T-cell (primary cell): ENCODE measurements around the gene GRK6. TPM values are rescaled to one million over a fixed set of nuclear protein-coding genes. Genes with fewer than 3 reads are reported as not detected.

Experiments
- ATAC-seq, 4 experiments: fragments of 200-7000 bp in 3 of 4; fragments of 150-1000 bp in 1 of 4; cut with Tn5 transposase; replicated peaks in 1 of 4; 1 replicate in 3 of 4; 2 replicates in 1 of 4; pipeline ENCODE4 v1.10.0; 2021; ENCODE audit warnings: moderate library complexity in 3 of 4, mild to moderate bottlenecking in 2 of 4, moderate number of reproducible peaks in 1 of 4
- CTCF ChIA-PET, 2 donors: fragments of 300-600 bp; sonication (Branson Sonifier 250); formaldehyde crosslinking; loops; one replicate each; lab custom pipeline; 2022; ENCODE audit warnings: antibody characterized with exemption in 2 of 2; lab: Charles Lee
- POLR2A ChIA-PET, 2 donors: fragments of 300-600 bp; sonication (Branson Sonifier 250); formaldehyde crosslinking; loops; one replicate each; lab custom pipeline; 2022; ENCODE audit warnings: antibody characterized with exemption in 2 of 2; lab: Charles Lee
- DNase-seq, 35 experiments: peaks; one replicate each; pipeline versions ENCODE4 v3.0.0 to v3.0.0-alpha.2; 2013 to 2023
- H3K27ac ChIP-seq: one replicate; pipeline ENCODE4 v1.5.1; 2013; ENCODE audit warnings: low read length
- H3K27me3 ChIP-seq, 2 experiments: replicated peaks in 1 of 2; 1 replicate in 1 of 2; 2 replicates in 1 of 2; pipeline versions ENCODE4 v1.6.1 to v1.7.0; 2013; ENCODE audit warnings: low read length in 1 of 2, mixed read lengths in 1 of 2; ENCODE audit not compliant: control insufficient read depth in 2 of 2, insufficient read depth in 2 of 2; ENCODE audit errors: extremely low read depth in 1 of 2
- H3K36me3 ChIP-seq, 2 donors: 1 replicate in 1 of 2; 2 replicates in 1 of 2; pipeline versions ENCODE4 v1.6.1 to v1.7.0; 2013; ENCODE audit warnings: low read length in 1 of 2; ENCODE audit not compliant: control insufficient read depth in 2 of 2, insufficient read depth in 1 of 2; ENCODE audit errors: extremely low read depth in 1 of 2
- H3K4me1 ChIP-seq, 2 experiments: 1 replicate in 1 of 2; 2 replicates in 1 of 2; pipeline versions ENCODE4 v1.6.1 to v1.7.0; 2013; ENCODE audit warnings: low read length in 2 of 2, mixed read lengths in 1 of 2; ENCODE audit not compliant: insufficient read depth in 2 of 2, control insufficient read depth in 1 of 2; ENCODE audit errors: extremely low read depth in 1 of 2
- H3K4me3 ChIP-seq, 2 donors: 1 replicate in 1 of 2; 2 replicates in 1 of 2; pipeline versions ENCODE4 v1.5.1 to v1.7.0; 2013; ENCODE audit warnings: mild to moderate bottlenecking in 2 of 2, low read length in 1 of 2, moderate library complexity in 1 of 2; ENCODE audit not compliant: control insufficient read depth in 1 of 2; ENCODE audit errors: extremely low read depth in 1 of 2
- H3K9me3 ChIP-seq: 2 replicates; pipeline ENCODE4 v1.7.0; 2013
- H3K27ac Mint-ChIP-seq, 2 donors: one replicate each; pipeline ENCODE4 v1.8.0; 2020 to 2021; ENCODE audit warnings: mild to moderate bottlenecking in 2 of 2, mixed read lengths in 2 of 2
- H3K27me3 Mint-ChIP-seq, 2 donors: one replicate each; pipeline ENCODE4 v1.8.0; 2021 to 2022; ENCODE audit warnings: mixed read lengths in 2 of 2
- H3K36me3 Mint-ChIP-seq: one replicate; pipeline ENCODE4 v1.8.0; 2021; ENCODE audit warnings: mixed read lengths
- H3K4me1 Mint-ChIP-seq, 3 donors: one replicate each; pipeline ENCODE4 v1.8.0; 2020 to 2022; ENCODE audit warnings: mixed read lengths in 3 of 3, mild to moderate bottlenecking in 1 of 3
- H3K4me3 Mint-ChIP-seq, 3 donors: one replicate each; pipeline ENCODE4 v1.8.0; 2020 to 2022; ENCODE audit warnings: mild to moderate bottlenecking in 3 of 3, mixed read lengths in 3 of 3, moderate library complexity in 3 of 3
- H3K9me3 Mint-ChIP-seq, 3 donors: one replicate each; pipeline ENCODE4 v1.8.0; 2020 to 2022; ENCODE audit warnings: mixed read lengths in 3 of 3
- WGBS: methylation state at CpG from one replicate; pipeline ENCODE4 v1.1.5; 2013; ENCODE audit warnings: missing lambda C conversion rate; ENCODE audit not compliant: insufficient coverage; 5-methylcytosine and 5-hydroxymethylcytosine counted together
- total RNA-seq, 35 experiments: library from RNA in 6 of 35; stranded (reverse) in 6 of 35; fragments of 120-200 nt in 1 of 35; gene quantifications; one replicate each; pipeline versions ENCODE4 v1.2.1 to v1.2.4 and lab custom pipeline; 2013 to 2026

The GRK6 gene
- total RNA-seq, 5 donors from 2014 or later (not counting 1 experiment from before 2014, with no cell fraction given): 196 to 226 (median 216) TPM

GRCh38 chr5:177389241-177390169, 37.0 kb upstream of the GRK6 start:
- CTCF ChIA-PET: interaction anchor here (0.6 to 3.6 kb wide), 28 partner anchors 11 to 419 kb away, joined by 3 to 100 read pairs (median 6); partner anchors contain the start of genes GRK6 (in 1 of the 2), PDLIM7 (in 1 of the 2) and PRR7 (in 1 of the 2)
- peaks cover 19 to 64% of the 10 kb centered on the region in 2 experiments for H3K4me1 ChIP-seq
- 26% methylated on average over 13 of the region's 21 CpGs for WGBS
- H3K4me3 Mint-ChIP-seq: peak overlapping the region; percentile 31 to 58 (median 48)
- DNase-seq (peak; percentile 5 to 85 (median 48)), ATAC-seq (peak; percentile 63 to 77 (median 72))
- no peaks in the 10 kb centered on the region for H3K9me3 ChIP-seq
- H3K4me3 ChIP-seq: peak overlapping the region in 1 of 2 donors; percentile 11
- H3K36me3 Mint-ChIP-seq: no peaks in the 10 kb centered on the region
- peak overlapping the region; percentile 89 to 91 for H3K27ac Mint-ChIP-seq
- POLR2A ChIA-PET: interaction anchor here in 1 of 2 donors (0.5 to 2.0 kb wide), 4 partner anchors 33 to 66 kb away, joined by 5 to 15 read pairs (median 6); partner anchors contain the start of gene GRK6
- H3K27me3 Mint-ChIP-seq: no peaks in the 10 kb centered on the region
- no peaks in the 10 kb centered on the region for H3K27me3 ChIP-seq
- no peaks in the 10 kb centered on the region for H3K9me3 Mint-ChIP-seq
- no peaks in the 10 kb centered on the region for H3K36me3 ChIP-seq
- peak overlapping the region; percentile 89 for H3K27ac ChIP-seq
- peaks cover 40 to 45% (median 43%) of the 10 kb centered on the region in 3 donors for H3K4me1 Mint-ChIP-seq

DNA sequence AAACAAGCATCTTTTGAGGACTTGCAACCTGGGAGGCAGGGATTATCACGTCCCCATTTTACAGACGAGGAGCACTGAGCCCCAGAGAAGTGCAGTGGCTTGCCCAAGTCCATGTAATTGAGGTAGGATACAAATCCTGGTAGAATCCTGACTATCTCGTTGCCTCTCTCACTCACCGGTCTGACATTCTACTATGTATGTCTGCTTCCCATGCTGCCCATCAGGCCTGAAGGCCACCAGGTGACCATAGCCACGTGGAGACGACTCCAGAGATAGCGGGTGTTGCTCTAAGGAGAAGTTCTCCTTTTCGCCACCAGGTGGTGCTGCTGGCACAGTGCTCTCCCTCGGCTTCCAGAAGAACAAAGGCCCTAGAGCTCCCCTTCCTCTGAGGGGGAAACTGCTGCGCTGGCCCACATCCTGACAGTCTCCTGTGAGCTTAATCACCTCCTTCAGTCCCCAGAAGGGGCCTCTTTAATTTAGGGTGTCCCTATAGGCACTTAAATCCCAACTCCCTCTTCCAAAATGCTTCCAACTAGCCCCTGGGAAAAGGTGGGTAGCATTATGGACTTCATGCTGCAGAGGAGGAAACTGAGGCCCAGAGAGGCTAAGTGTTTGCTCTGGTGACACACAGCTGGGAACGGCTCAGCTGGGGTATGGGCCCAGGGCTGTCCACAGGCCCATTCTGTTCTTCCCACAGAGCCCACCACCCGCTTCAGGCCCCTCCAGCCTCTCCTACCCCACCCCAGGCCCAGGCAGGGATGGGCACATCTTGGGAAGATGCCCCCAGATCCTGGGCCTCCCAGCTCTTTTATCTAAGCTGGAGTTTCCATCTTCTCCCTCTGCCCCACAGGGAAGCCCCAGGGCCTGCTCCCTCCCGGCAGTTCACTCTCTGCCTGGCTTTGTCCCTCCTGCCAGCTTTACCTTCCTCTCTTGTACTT, 35.8 kb upstream of the GRK6 start:
- peaks cover 19 to 54% of the 10 kb centered on the region in 2 experiments for H3K4me1 ChIP-seq
- Mint-ChIP-seq H3K27me3 (no peaks in the 10 kb centered on the region), H3K9me3 (no peaks in the 10 kb centered on the region), H3K4me3 (peak overlapping the region; percentile 25 to 58 (median 46)), H3K36me3 (no peaks in the 10 kb centered on the region), H3K4me1 (peaks cover 37 to 40% (median 38%) of the 10 kb centered on the region in 3 donors), H3K27ac (peak overlapping the region; percentile 89 to 91)
- no peaks in the 10 kb centered on the region for H3K36me3 ChIP-seq
- H3K27ac ChIP-seq: peak overlapping the region; percentile 89
- no peaks in the 10 kb centered on the region for H3K27me3 ChIP-seq
- no peak overlapping the region for H3K4me3 ChIP-seq
- CTCF ChIA-PET: interaction anchor here (0.6 to 3.6 kb wide), 38 partner anchors 11 to 255 kb away, joined by 3 to 100 read pairs (median 4); partner anchors contain the start of genes GRK6 (in 1 of the 2), LMAN2 (in 1 of the 2), PDLIM7 (in 1 of the 2) and PRELID1 (in 1 of the 2)
- DNase-seq (peak; percentile 77 to 96 (median 84)), ATAC-seq (peak; percentile 74 to 85 (median 80))
- POLR2A ChIA-PET: interaction anchor here (0.6 to 2.0 kb wide), 6 partner anchors 18 to 81 kb away, joined by 3 to 5 read pairs (median 3); partner anchors contain the start of gene PRR7 (in 1 of the 2)
- 50% methylated on average over 4 of the region's 13 CpGs for WGBS
- H3K9me3 ChIP-seq: no peaks in the 10 kb centered on the region

- no peaks in the 10 kb centered on the region for H3K27me3 ChIP-seq
- WGBS: no CpG with 5 or more reads among the region's 5 CpGs
- POLR2A ChIA-PET: interaction anchor here in 1 of 2 donors (0.6 kb wide), 1 partner anchor 172 kb away, joined by 9 read pairs; no protein-coding TSS in a partner anchor
Measured at GRCh38 chr5:177392765-177393164, 33.7 kb upstream of the GRK6 start.

DNA sequence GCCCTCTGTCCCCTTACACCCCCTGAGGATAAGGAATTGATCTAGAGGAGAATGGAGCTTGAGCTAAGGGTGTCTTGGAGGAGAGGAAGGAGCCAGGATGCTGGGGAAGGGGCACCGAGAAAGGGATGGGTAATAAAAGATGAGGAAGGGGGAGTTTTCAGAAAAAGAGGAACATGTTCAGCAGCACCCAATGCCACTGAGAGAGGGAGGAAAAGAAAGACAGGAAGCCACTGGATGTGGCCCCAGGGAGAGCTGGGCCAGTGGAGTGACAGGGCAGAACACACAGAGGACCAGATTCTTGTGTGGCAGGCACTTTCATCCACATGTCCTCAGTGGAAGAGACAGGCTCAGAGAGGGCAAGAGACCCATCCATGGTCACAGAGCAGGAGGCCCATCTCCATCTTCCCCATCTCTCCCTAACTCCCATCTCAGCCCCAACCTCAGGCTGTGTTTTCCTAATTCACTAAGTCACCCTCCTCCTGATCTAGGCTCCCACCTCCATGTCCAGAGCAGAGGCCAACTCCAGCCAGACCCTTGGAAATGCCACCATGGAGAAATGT, 33.2 kb upstream of the GRK6 start:
- Histone ChIP-seq H3K36me3 (no peaks in the 10 kb centered on the region), H3K4me3 (no peak overlapping the region), H3K27me3 (no peaks in the 10 kb centered on the region), H3K27ac (no peak overlapping the region), H3K4me1 (peaks cover 19 to 32% of the 10 kb centered on the region in 2 experiments), H3K9me3 (no peaks in the 10 kb centered on the region)
- POLR2A ChIA-PET: interaction anchor here in 1 of 2 donors (0.6 kb wide), 1 partner anchor 173 kb away, joined by 9 read pairs; no protein-coding TSS in a partner anchor
- Mint-ChIP-seq H3K27me3 (no peaks in the 10 kb centered on the region), H3K4me3 (no peak overlapping the region), H3K27ac (peak overlapping the region in 1 of 2 donors; percentile 9), H3K9me3 (no peaks in the 10 kb centered on the region), H3K4me1 (peaks cover 32 to 34% (median 33%) of the 10 kb centered on the region in 3 donors), H3K36me3 (no peaks in the 10 kb centered on the region)
- DNase-seq (no peak), ATAC-seq (no peak)
- WGBS: 70% methylated on average over 1 of the region's 1 CpG
- CTCF ChIA-PET: interaction anchor here (0.5 to 2.8 kb wide), 4 partner anchors 10 to 668 kb away, joined by 3 to 12 read pairs (median 3); no protein-coding TSS in a partner anchor

More at GRCh38 chr5:177392765-177393164, 33.7 kb upstream of the GRK6 start:
- DNase-seq: no peak
- ATAC-seq: no peak
- Mint-ChIP-seq H3K27ac (no peak overlapping the region), H3K9me3 (no peaks in the 10 kb centered on the region), H3K4me1 (peaks cover 35 to 37% (median 37%) of the 10 kb centered on the region in 3 donors), H3K27me3 (no peaks in the 10 kb centered on the region), H3K36me3 (no peaks in the 10 kb centered on the region), H3K4me3 (no peak overlapping the region)
- Histone ChIP-seq H3K9me3 (no peaks in the 10 kb centered on the region), H3K4me1 (peaks cover 19 to 37% of the 10 kb centered on the region in 2 experiments), H3K4me3 (no peak overlapping the region), H3K27ac (no peak overlapping the region), H3K36me3 (no peaks in the 10 kb centered on the region)
- CTCF ChIA-PET: interaction anchor here in 1 of 2 donors (0.7 to 1.2 kb wide), 3 partner anchors 45 to 743 kb away, joined by 3 read pairs; no protein-coding TSS in a partner anchor

GRCh38 chr5:177393990-177394389, 32.5 kb upstream of the GRK6 start:
- Mint-ChIP-seq H3K4me3 (no peak overlapping the region), H3K27me3 (no peaks in the 10 kb centered on the region), H3K4me1 (peaks cover 25 to 27% (median 25%) of the 10 kb centered on the region in 3 donors), H3K9me3 (no peaks in the 10 kb centered on the region), H3K27ac (no peak overlapping the region), H3K36me3 (no peaks in the 10 kb centered on the region)
- ChIA-PET CTCF (interaction anchor here in 1 of 2 donors (0.5 to 2.8 kb wide), 2 partner anchors 9 to 667 kb away, joined by 3 to 12 read pairs; no protein-coding TSS in a partner anchor), POLR2A (no interaction called here)
- no peaks in the 10 kb centered on the region for H3K9me3 ChIP-seq
- ATAC-seq (no peak), DNase-seq (no peak)
- 96% methylated on average over 5 of the region's 5 CpGs for WGBS
- H3K27me3 ChIP-seq: no peaks in the 10 kb centered on the region
- peaks cover 13 to 25% of the 10 kb centered on the region in 2 experiments for H3K4me1 ChIP-seq
- no peaks in the 10 kb centered on the region for H3K36me3 ChIP-seq
- no peak overlapping the region for H3K27ac ChIP-seq
- no peak overlapping the region for H3K4me3 ChIP-seq
